ENCODE results near the gene FAM118A.

Gene FAM118A

DNA sequence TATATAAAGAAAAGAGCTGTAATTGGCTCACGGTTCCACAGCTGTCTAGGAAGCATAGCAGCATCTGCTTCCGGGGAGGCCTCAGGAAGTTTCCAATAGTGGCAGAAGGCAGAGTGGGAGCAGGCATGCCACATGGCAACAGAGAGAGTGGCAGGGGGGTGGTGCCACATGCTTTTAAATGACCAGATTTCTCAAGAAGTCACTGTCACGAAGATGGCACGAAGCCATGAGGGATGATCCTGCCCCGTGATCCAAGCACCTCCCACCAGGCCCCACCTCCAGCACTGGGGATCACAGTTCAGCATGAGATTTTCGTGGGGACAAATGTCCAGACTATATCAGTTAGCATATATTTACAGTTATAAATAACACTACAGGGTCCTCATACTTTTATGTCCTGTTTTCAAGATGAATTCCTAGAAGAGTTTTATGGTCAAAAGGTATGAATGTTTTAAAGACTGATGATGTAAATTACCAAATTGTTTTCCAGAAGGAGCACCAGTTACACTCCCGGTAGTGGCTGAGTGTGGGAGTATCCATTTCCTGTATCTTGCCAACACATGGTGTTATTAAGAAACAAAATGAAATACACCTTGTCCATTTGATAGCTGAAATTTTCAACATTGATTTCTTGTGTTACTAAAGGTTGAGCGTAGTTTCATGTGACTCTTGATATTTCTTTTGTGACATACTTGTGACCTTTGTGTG, 19.2 kb downstream of the FAM118A start:
- peaks cover 38% of the 10 kb centered on the region for H3K36me3 ChIP-seq
- H3K27ac ChIP-seq: no peak overlapping the region
- DNase-seq: no peak

GRCh38 chr22:45329530-45329936, 19.8 kb downstream of the FAM118A start:
- no peak overlapping the region for H3K27ac ChIP-seq
- TF ChIP-seq, protein P1, sequence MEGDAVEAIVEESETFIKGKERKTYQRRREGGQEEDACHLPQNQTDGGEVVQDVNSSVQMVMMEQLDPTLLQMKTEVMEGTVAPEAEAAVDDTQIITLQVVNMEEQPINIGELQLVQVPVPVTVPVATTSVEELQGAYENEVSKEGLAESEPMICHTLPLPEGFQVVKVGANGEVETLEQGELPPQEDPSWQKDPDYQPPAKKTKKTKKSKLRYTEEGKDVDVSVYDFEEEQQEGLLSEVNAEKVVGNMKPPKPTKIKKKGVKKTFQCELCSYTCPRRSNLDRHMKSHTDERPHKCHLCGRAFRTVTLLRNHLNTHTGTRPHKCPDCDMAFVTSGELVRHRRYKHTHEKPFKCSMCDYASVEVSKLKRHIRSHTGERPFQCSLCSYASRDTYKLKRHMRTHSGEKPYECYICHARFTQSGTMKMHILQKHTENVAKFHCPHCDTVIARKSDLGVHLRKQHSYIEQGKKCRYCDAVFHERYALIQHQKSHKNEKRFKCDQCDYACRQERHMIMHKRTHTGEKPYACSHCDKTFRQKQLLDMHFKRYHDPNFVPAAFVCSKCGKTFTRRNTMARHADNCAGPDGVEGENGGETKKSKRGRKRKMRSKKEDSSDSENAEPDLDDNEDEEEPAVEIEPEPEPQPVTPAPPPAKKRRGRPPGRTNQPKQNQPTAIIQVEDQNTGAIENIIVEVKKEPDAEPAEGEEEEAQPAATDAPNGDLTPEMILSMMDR (IDR thresholded peaks at IDR 0.05; ENCODE audit: low read depth, low read length): no peak
- H3K36me3 ChIP-seq: peaks cover 36% of the 10 kb centered on the region
- H3K27me3 ChIP-seq (ENCODE audit: insufficient read depth, low read depth, severe bottlenecking): no peaks in the 10 kb centered on the region
- H3K4me3 ChIP-seq (ENCODE audit: low read depth, low read length): no peak overlapping the region
- no peak for DNase-seq
- H3K9me3 ChIP-seq (ENCODE audit: severe bottlenecking): no peaks in the 10 kb centered on the region

More for the DNA sequence above, 19.2 kb downstream of the FAM118A start:
- Histone ChIP-seq H3K27me3 (ENCODE audit: insufficient read depth, low read depth, severe bottlenecking) (no peaks in the 10 kb centered on the region), H3K4me3 (ENCODE audit: low read depth, low read length) (no peak overlapping the region), H3K9me3 (ENCODE audit: severe bottlenecking) (no peaks in the 10 kb centered on the region)
- TF ChIP-seq, protein P1 (IDR thresholded peaks at IDR 0.05; ENCODE audit: low read depth, low read length): no peak

DNA sequence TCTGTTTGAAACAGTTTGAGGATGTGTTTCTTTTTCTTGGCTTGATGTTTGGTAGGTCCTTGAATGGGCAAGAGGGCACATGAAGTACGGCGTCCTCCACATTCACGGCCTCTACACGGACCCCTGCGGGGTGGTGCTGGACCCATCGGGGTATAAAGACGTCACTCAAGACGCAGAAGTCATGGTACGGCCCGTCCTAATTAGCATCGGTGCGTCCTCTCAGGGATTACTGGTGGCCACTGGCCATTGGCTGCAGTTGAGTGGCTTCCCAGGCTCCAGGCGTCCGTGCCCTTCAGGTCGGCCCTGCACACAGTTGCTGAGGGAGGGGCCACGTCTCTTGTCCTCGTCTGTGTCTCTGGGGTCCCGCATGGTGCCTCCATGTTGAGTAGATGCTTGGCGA, 20.8 kb downstream of the FAM118A start:
- TF ChIP-seq, protein P1 (IDR thresholded peaks at IDR 0.05; ENCODE audit: low read depth, low read length): no peak
- no peak for DNase-seq
- Histone ChIP-seq H3K27me3 (ENCODE audit: insufficient read depth, low read depth, severe bottlenecking) (no peaks in the 10 kb centered on the region), H3K36me3 (peaks cover 40% of the 10 kb centered on the region), H3K4me3 (ENCODE audit: low read depth, low read length) (no peak overlapping the region), H3K9me3 (ENCODE audit: severe bottlenecking) (no peaks in the 10 kb centered on the region), H3K27ac (no peak overlapping the region)

DNA sequence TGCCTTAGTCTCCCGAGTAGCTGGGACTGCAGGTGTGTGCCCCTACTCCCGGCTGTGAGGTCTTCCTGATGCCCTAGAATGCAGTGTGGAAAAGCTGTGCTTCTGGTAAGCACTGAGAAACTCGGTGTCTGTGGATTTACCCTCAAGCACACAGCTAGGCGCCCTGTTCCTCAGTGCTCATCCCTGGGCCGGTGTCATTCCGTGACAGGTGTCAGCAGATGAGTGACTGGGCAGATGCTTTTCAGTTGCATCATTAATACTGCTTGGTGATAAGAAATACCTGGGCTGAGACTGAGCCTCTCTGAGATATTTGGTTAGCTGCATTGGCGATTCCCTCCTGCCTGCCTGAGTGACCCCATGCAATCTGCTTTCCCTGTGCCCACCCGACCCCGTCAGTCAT, 21.8 kb downstream of the FAM118A start:
- no peak for DNase-seq
- Histone ChIP-seq H3K9me3 (ENCODE audit: severe bottlenecking) (no peaks in the 10 kb centered on the region), H3K36me3 (peaks cover 37% of the 10 kb centered on the region), H3K4me3 (ENCODE audit: low read depth, low read length) (no peak overlapping the region), H3K27me3 (ENCODE audit: insufficient read depth, low read depth, severe bottlenecking) (no peaks in the 10 kb centered on the region), H3K27ac (no peak overlapping the region)
- TF ChIP-seq, protein P1 (IDR thresholded peaks at IDR 0.05; ENCODE audit: low read depth, low read length): no peak

DNA sequence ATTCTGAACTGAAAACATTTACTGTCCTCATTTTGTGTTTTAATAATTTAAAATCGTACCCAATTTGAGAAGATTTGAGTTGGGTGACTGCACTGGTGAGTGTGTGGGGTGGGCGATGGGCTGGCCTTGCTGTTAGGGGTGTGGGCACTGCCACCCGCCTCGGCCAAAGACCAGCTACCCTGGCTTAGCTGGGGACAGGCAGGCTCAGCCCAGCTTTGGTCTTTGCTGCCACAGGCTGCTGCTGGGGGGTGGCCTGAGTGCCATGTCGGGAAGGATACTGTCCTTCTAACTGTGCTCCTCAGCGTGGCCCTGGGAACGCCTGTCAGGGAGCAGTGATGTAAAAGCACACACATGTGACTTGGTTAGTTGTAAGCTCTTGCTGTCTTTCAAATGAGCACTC, 22.3 kb downstream of the FAM118A start:
- TF ChIP-seq, protein P1 (IDR thresholded peaks at IDR 0.05; ENCODE audit: low read depth, low read length): no peak
- H3K36me3 ChIP-seq: peaks cover 37% of the 10 kb centered on the region

GRCh38 chr22:45334068-45334467, 24.3 kb downstream of the FAM118A start:
- no peaks in the 10 kb centered on the region for H3K9me3 ChIP-seq (ENCODE audit: severe bottlenecking)
- no peak for DNase-seq
- H3K36me3 ChIP-seq: peaks cover 37% of the 10 kb centered on the region
- no peak overlapping the region for H3K27ac ChIP-seq
- no peaks in the 10 kb centered on the region for H3K27me3 ChIP-seq (ENCODE audit: insufficient read depth, low read depth, severe bottlenecking)
- TF ChIP-seq, protein P1 (IDR thresholded peaks at IDR 0.05; ENCODE audit: low read depth, low read length): no peak
- H3K4me3 ChIP-seq (ENCODE audit: low read depth, low read length): no peak overlapping the region

More for the DNA sequence above, 22.3 kb downstream of the FAM118A start:
- Histone ChIP-seq H3K27me3 (ENCODE audit: insufficient read depth, low read depth, severe bottlenecking) (no peaks in the 10 kb centered on the region), H3K9me3 (ENCODE audit: severe bottlenecking) (no peaks in the 10 kb centered on the region), H3K4me3 (ENCODE audit: low read depth, low read length) (no peak overlapping the region), H3K27ac (no peak overlapping the region)
- DNase-seq: no peak
